T47D (cell line): ENCODE measurements around the gene DEGS2.

ENCODE experiments used
- DNase-seq, 2 experiments: peaks; one replicate each; pipeline versions ENCODE4 v3.0.0 to v3.0.0-alpha.2; 2011 to 2012; ENCODE audit warnings: low read depth in 1 of 2, low spot score in 1 of 2
- JUND ChIP-seq: IDR thresholded peaks from 2 replicates; pipeline ENCODE4 v1.6.1; 2012; ENCODE audit warnings: low read depth
- in situ Hi-C: cut with HindIII; loops from 2 replicates; pipeline ENCODE4 v1.10.0; 2016; ENCODE audit warnings: low sequenced_read_pairs, low pct_unique_long_range_greater_than_20kb

DEGS2 gene

GRCh38 chr14:100130521-100130920, 28.9 kb downstream of the DEGS2 start:
- in situ Hi-C loops: no loop called here
- TF ChIP-seq JUND: no peak
- no peak for DNase-seq

- DNase-seq: no peak
- in situ Hi-C loops: no loop called here
- no peak for TF ChIP-seq JUND
Observed at GRCh38 chr14:100129161-100129589, 30.3 kb downstream of the DEGS2 start.

DNA sequence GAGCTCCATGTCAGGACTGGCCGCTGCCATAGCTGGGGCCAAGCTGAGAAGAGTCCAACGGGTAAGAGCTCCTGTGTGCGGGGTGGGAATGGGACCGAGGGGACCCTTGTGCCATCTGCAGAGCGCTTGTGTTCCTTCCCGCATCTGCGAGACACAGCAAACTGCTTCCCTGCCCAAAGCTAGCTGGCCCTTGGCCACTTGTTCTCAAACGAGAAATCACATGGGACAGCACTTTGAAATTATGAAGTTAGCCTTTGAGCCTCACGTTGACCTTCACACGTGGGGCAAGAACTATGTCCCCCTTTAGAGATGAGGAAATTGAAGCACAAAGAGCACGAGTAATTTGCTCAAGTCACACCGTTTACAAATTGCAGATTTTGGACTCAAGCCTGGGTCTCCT, 30.8 kb downstream of the DEGS2 start:
- DNase-seq: no peak
- in situ Hi-C loops: no loop called here
- no peak for TF ChIP-seq JUND

GRCh38 chr14:100127853-100128455, 31.5 kb downstream of the DEGS2 start:
- in situ Hi-C loops: no loop called here
- DNase-seq: no peak
- no peak for TF ChIP-seq JUND

DNA sequence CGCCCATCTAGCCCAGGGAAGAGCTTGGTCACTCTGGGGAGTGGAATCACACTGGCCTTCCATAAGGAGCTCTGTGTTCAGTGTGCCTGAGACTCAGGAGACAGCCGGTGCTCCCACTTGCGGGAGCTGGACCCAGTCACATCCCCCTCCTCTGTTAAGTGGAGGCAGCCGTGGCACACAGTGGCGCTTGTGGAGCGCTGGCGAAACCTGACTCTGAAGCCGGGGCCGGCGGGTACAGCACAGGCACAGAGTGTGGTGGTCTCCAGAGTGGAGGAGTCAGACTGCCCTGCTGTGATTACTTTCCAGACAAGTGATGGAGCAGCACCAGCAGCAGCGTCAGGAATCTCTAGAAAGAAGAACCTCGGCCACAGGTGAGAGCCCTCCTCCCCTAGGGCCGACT, 33.0 kb downstream of the DEGS2 start:
- in situ Hi-C loops: no loop called here
- no peak for TF ChIP-seq JUND
- DNase-seq: no peak

DNA sequence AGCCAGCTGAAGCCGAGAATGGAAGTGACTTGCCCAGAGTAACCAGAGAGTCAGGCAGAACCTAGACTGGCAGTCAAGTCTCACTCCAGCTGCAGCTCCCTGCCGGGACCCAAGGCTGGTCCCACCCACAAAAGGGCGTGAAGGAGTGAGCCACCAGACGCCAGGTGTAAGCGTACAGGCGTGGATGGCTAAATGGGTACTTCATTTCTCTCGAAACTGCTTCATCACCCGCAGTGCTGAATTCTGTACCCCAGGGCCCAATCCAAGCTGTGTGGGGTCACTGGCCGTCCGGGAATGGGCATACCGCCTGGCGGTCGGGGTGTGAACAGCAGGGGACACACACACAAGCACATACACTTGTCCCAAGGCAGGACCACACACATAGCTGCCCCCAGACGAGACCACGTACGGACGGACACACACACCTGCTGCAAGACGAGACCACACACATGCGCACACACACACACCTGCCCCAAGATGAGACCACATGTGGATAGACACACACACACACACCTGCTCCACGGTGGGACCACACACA, 34.8 kb downstream of the DEGS2 start:
- no peak for DNase-seq
- in situ Hi-C loops: no loop called here
- TF ChIP-seq JUND: no peak

GRCh38 chr14:100123618-100124017, 35.8 kb downstream of the DEGS2 start:
- DNase-seq: no peak
- in situ Hi-C loops: no loop called here
- TF ChIP-seq JUND: no peak

GRCh38 chr14:100122481-100123223, 36.8 kb downstream of the DEGS2 start:
- DNase-seq: no peak
- in situ Hi-C loops: no loop called here
- TF ChIP-seq JUND: no peak

DNA sequence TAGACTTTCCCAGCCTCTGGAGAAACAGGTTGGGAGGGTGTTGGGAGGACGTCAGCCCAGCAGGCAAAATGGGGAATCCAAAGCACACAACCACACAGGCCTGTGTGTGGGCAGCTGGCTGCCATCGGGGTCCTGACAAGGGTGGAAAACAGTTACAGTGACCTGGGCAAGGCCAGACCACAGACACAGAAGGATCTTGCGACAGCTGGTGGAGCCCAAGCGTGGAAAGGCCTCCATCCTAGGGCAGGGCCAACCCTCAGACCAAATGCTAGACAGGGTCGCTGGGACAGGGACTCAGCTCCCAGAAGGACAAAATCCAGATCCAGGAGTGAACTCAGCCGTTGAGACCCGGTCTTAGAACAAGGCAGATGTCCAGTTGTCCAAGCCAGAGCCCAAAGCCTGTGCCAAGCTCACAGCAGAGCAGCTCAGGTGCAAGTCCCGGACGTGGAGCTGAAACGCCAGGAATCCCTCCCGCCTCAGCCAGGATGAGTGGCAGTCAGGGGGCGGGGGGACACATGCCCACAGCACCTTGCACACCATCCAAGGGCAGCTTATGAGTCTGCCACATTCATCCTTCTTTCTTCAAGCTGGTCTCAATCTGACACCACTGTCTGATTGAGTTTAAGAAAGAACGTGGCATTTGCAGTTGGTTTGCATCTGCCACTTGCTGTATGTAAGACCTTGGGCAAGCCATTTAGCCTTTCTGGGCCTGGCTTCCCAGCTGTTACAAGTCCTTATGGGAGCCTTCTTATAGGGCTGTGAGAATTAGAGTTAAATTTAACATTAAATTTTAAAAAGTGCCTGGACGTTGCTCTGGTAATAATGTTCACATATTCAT, 37.6 kb downstream of the DEGS2 start:
- no peak for TF ChIP-seq JUND
- in situ Hi-C loops: no loop called here
- no peak for DNase-seq

DNA sequence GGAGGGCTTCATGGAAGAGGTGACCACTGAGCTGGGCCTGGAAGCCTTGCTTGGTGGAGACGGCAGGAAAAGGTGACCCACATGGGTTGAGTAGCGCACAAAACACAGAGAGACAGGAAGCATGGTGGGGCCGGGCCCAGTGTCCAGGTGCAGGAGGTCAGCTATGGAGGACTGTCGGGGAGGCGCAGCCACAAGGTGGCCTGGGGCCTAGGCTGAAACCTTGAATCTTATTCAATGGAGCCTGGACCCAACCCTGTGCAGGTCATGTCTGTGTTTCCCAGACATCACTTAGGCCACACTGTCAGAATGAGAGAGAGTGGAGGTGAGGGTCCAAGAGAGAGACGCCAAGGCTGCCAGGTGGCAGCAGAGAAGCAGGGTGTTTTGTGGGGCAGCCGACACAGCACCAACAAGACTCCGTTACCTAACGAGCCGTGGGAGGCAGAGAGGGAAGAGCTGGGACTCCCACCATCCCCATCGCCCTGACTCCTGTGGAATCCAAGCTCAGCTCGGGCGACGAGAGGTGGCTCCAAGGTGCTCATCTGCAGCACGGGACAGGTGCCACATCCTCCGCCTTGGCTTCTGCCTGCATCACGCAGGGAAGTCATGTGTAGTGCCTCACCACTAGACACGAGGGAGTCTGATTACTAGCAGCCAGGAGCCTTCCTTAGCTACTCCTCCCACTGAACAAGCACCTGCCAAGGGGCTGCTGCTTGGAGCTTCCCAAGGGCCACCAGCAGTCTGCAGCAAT, 38.7 kb downstream of the DEGS2 start:
- DNase-seq: no peak
- in situ Hi-C loops: no loop called here
- TF ChIP-seq JUND: no peak

GRCh38 chr14:100119251-100119650, 40.2 kb downstream of the DEGS2 start:
- in situ Hi-C loops: no loop called here
- DNase-seq: no peak
- TF ChIP-seq JUND: no peak

DNA sequence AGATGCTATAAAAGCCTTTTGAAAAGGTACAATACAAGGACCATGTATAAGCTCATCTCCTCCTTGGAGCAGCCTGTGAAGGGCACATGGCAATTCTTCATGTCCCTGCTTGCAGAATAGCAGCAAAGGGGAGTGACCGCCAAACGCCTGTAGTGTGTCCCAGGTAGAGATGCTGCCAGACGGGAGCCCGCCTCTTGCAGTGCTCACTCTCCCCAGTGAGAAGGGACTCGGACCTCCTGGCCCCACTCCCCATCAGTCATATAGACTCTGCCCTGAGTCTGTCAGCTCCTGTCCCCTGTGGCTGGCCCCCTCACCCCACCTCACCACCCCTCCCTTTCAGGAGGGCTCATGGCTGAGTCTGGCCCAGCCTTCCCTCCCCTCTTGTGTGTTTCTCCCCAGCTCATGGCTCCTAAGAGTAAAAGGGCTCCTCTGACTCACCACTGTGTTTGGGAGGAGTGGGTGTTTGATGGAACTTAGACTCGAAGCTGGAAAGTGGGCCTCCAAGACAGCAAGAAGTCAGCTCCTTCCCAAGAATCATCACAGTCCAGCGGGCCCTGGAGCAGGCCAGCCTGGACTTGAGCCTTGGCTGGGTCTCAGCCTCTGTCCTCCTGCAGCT, 40.9 kb downstream of the DEGS2 start:
- in situ Hi-C loops: no loop called here
- no peak for TF ChIP-seq JUND
- no peak for DNase-seq
